Measurements from ENCODE around the gene RBM17.

The RBM17 gene

GRCh38 chr10:6153845-6154244, 65.0 kb downstream of the RBM17 start:
- Histone ChIP-seq H3K36me3 (ENCODE audit: insufficient read depth, insufficient read length, low read length) (no peaks in the 10 kb centered on the region), H3K9me3 (ENCODE audit: insufficient read depth, low read length) (no peaks in the 10 kb centered on the region), H3K4me1 (ENCODE audit: insufficient read depth, insufficient read length) (peaks cover 9% of the 10 kb centered on the region), H3K4me3 (ENCODE audit: insufficient read length, low read depth) (no peak overlapping the region), H3K27me3 (ENCODE audit: insufficient read depth, insufficient read length) (no peaks in the 10 kb centered on the region), H3K9ac (ENCODE audit: insufficient read length, low read depth) (peak overlapping the region; percentile 10)
- DNase-seq (ENCODE audit: low read depth, low spot score): no peak
- TF ChIP-seq YY1 (IDR thresholded peaks at IDR 0.05; ENCODE audit: insufficient read depth, insufficient read length) (no peak), ZNF274 (IDR thresholded peaks at IDR 0.05; ENCODE audit: low read depth, low read length) (no peak), SUZ12 (IDR thresholded peaks at IDR 0.05; ENCODE audit: extremely low read depth, insufficient read depth, insufficient read length) (no peak)

GRCh38 chr10:6154566-6154965, 65.7 kb downstream of the RBM17 start:
- DNase-seq (ENCODE audit: low read depth, low spot score): no peak
- Histone ChIP-seq H3K9ac (ENCODE audit: insufficient read length, low read depth) (no peak overlapping the region), H3K4me1 (ENCODE audit: insufficient read depth, insufficient read length) (peaks cover 9% of the 10 kb centered on the region), H3K9me3 (ENCODE audit: insufficient read depth, low read length) (no peaks in the 10 kb centered on the region), H3K36me3 (ENCODE audit: insufficient read depth, insufficient read length, low read length) (no peaks in the 10 kb centered on the region), H3K4me3 (ENCODE audit: insufficient read length, low read depth) (no peak overlapping the region), H3K27me3 (ENCODE audit: insufficient read depth, insufficient read length) (no peaks in the 10 kb centered on the region)
- no peak for TF ChIP-seq YY1 (IDR thresholded peaks at IDR 0.05; ENCODE audit: insufficient read depth, insufficient read length)
- TF ChIP-seq SUZ12 (IDR thresholded peaks at IDR 0.05; ENCODE audit: extremely low read depth, insufficient read depth, insufficient read length): no peak
- TF ChIP-seq ZNF274 (IDR thresholded peaks at IDR 0.05; ENCODE audit: low read depth, low read length): no peak

GRCh38 chr10:6158276-6158675, 69.4 kb downstream of the RBM17 start:
- no peaks in the 10 kb centered on the region for H3K27me3 ChIP-seq (ENCODE audit: insufficient read depth, insufficient read length)
- H3K36me3 ChIP-seq (ENCODE audit: insufficient read depth, insufficient read length, low read length): no peaks in the 10 kb centered on the region
- H3K4me1 ChIP-seq (ENCODE audit: insufficient read depth, insufficient read length): peaks cover under 1% of the 10 kb centered on the region
- no peak overlapping the region for H3K9ac ChIP-seq (ENCODE audit: insufficient read length, low read depth)
- H3K4me3 ChIP-seq (ENCODE audit: insufficient read length, low read depth): no peak overlapping the region
- no peak for DNase-seq (ENCODE audit: low read depth, low spot score)
- TF ChIP-seq ZNF274 (IDR thresholded peaks at IDR 0.05; ENCODE audit: low read depth, low read length): no peak
- TF ChIP-seq SUZ12 (IDR thresholded peaks at IDR 0.05; ENCODE audit: extremely low read depth, insufficient read depth, insufficient read length): no peak
- TF ChIP-seq YY1 (IDR thresholded peaks at IDR 0.05; ENCODE audit: insufficient read depth, insufficient read length): no peak
- no peaks in the 10 kb centered on the region for H3K9me3 ChIP-seq (ENCODE audit: insufficient read depth, low read length)

GRCh38 chr10:6161921-6162320, 73.1 kb downstream of the RBM17 start:
- no peak for DNase-seq (ENCODE audit: low read depth, low spot score)
- Histone ChIP-seq H3K27me3 (ENCODE audit: insufficient read depth, insufficient read length) (no peaks in the 10 kb centered on the region), H3K9ac (ENCODE audit: insufficient read length, low read depth) (no peak overlapping the region), H3K4me1 (ENCODE audit: insufficient read depth, insufficient read length) (no peaks in the 10 kb centered on the region), H3K9me3 (ENCODE audit: insufficient read depth, low read length) (no peaks in the 10 kb centered on the region), H3K36me3 (ENCODE audit: insufficient read depth, insufficient read length, low read length) (peaks cover 17% of the 10 kb centered on the region), H3K4me3 (ENCODE audit: insufficient read length, low read depth) (no peak overlapping the region)
- TF ChIP-seq YY1 (IDR thresholded peaks at IDR 0.05; ENCODE audit: insufficient read depth, insufficient read length): no peak
- no peak for TF ChIP-seq ZNF274 (IDR thresholded peaks at IDR 0.05; ENCODE audit: low read depth, low read length)
- no peak for TF ChIP-seq SUZ12 (IDR thresholded peaks at IDR 0.05; ENCODE audit: extremely low read depth, insufficient read depth, insufficient read length)

- no peak for TF ChIP-seq ZNF274 (IDR thresholded peaks at IDR 0.05; ENCODE audit: low read depth, low read length)
- TF ChIP-seq YY1 (IDR thresholded peaks at IDR 0.05; ENCODE audit: insufficient read depth, insufficient read length): no peak
- TF ChIP-seq SUZ12 (IDR thresholded peaks at IDR 0.05; ENCODE audit: extremely low read depth, insufficient read depth, insufficient read length): no peak
- Histone ChIP-seq H3K4me1 (ENCODE audit: insufficient read depth, insufficient read length) (no peaks in the 10 kb centered on the region), H3K4me3 (ENCODE audit: insufficient read length, low read depth) (no peak overlapping the region), H3K9me3 (ENCODE audit: insufficient read depth, low read length) (no peaks in the 10 kb centered on the region), H3K9ac (ENCODE audit: insufficient read length, low read depth) (no peak overlapping the region), H3K27me3 (ENCODE audit: insufficient read depth, insufficient read length) (no peaks in the 10 kb centered on the region), H3K36me3 (ENCODE audit: insufficient read depth, insufficient read length, low read length) (peaks cover 26% of the 10 kb centered on the region)
- no peak for DNase-seq (ENCODE audit: low read depth, low spot score)
Measured at GRCh38 chr10:6162589-6163356, 73.9 kb downstream of the RBM17 start.

GRCh38 chr10:6163364-6164270, 74.8 kb downstream of the RBM17 start:
- Histone ChIP-seq H3K36me3 (ENCODE audit: insufficient read depth, insufficient read length, low read length) (peaks cover 34% of the 10 kb centered on the region), H3K4me1 (ENCODE audit: insufficient read depth, insufficient read length) (peaks cover 3% of the 10 kb centered on the region), H3K4me3 (ENCODE audit: insufficient read length, low read depth) (peak overlapping the region; percentile 65), H3K9ac (ENCODE audit: insufficient read length, low read depth) (peak overlapping the region; percentile 76), H3K9me3 (ENCODE audit: insufficient read depth, low read length) (no peaks in the 10 kb centered on the region), H3K27me3 (ENCODE audit: insufficient read depth, insufficient read length) (no peaks in the 10 kb centered on the region)
- peak; percentile 63 for DNase-seq (ENCODE audit: low read depth, low spot score)
- TF ChIP-seq ZNF274 (IDR thresholded peaks at IDR 0.05; ENCODE audit: low read depth, low read length) (no peak), YY1 (IDR thresholded peaks at IDR 0.05; ENCODE audit: insufficient read depth, insufficient read length) (no peak), SUZ12 (IDR thresholded peaks at IDR 0.05; ENCODE audit: extremely low read depth, insufficient read depth, insufficient read length) (no peak)

All from NT2/D1 (cell line).